ENCODE measurements around the gene GRID1.
A peak's percentile ranks its signal among the peaks of the same experiment; 100 is the strongest.
"Not testable (repeated sequence)": the region's sequence is repeated elsewhere in the genome, so short reads cannot be mapped to it uniquely, and the experiment has no call there.

GRID1 gene

DNA sequence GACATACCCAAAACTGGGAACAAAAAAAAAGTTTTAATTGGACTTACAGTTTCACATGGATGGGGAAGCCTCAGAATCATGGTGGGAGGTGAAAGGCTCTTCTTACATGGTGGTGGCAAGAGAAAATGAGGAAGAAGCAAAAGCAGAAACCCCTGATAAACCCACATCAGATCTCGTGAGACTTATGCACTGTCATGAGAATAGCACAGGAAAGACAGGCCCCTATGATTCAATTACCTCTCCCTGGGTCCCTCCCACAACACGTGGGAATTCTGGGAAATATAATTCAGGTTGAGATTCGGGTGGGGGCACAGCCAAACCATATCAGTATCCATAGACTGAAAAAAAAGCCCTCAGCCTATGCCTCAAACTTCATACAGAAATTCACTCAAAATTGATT, 647.2 kb downstream of the GRID1 start:
- DNase-seq (ENCODE audit: low read depth), result peak; percentile 31

DNA sequence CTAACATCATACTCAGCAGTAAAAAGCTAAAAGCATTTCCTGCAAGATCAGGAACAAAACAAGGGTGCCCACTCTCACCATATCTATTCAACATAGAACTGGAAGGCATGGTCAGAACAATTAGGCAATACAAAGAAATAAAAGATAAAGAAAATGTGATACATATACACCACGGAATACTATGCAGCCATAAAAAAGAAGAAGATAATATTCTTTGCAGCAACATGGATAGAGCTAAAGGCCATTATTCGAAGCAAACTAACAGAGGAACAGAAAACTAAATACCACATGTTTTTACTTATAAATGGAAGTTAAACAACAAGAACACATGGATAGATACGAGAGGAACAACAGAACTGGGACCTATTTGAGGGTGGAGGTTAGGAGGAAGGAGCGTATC, 652.7 kb downstream of the GRID1 start:
- DNase-seq (ENCODE audit: low read depth), result no peak

DNA sequence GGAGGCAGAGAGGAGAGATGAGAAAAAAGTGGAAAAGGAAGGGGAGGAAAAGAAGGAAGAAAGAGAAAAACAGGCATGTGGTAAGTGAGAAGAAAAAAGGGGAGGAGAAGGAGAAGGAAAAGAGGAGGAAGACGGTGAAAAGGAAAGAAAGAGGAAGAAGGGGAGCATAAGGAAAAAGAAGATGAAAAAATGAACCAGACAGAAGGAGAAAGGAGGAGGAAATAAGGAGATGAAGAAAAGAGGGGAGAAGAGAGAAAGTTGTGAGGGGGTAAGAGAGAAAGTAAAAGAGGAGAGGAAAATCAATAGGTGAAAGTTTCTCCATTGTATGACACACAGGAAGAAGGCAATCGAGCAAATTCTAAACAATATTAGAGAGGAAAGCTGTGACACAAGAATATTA, 663.8 kb downstream of the GRID1 start:
- no peak for DNase-seq (ENCODE audit: low read depth)

GRCh38 chr10:85699066-85699465, 667.5 kb downstream of the GRID1 start:
- not testable (repeated sequence) for DNase-seq (ENCODE audit: low read depth)

DNA sequence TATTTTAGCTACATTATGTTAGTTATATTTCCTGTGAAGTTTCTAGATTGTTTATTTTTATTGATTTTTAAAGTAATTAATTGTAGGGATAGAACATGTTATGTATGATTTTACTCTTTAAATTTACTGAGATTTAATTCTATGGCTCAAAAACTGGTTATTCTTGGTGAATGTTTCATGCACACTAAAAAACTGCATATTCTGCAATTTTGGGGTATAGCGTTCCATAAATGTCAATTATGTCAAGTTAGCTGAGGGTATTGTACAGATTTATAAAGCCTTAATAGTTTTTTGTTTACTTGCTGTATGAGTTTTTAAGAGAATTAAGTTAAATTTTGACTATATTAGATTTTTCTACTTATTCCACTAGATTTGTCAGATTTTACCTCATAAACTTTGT, 669.7 kb downstream of the GRID1 start:
- no peak for DNase-seq (ENCODE audit: low read depth)

- DNase-seq (ENCODE audit: low read depth), result no peak
Measured at GRCh38 chr10:85682621-85683020, 684.0 kb downstream of the GRID1 start.

DNA sequence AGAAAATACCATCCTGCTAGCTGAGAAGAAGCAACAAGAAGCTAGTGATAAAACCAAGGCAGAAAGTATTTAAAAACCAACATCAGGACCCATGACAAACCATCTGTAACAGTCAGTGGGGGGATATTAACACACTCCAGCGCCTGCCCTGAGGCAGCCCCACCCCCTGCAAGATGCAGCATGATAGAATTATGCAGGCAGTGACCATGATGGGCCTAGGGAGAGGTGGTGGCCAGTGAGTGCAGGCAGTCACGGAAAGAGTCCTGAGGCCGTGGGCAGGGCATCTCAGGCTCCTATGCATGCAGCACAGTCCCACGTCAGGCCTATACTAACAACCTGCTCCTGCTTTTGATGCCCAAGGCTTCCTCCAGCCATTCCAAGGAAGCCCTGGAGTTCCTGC, 686.9 kb downstream of the GRID1 start:
- no peak for DNase-seq (ENCODE audit: low read depth)

- no peak for DNase-seq (ENCODE audit: low read depth)
Measured at GRCh38 chr10:85679061-85679460, 687.5 kb downstream of the GRID1 start.

DNA sequence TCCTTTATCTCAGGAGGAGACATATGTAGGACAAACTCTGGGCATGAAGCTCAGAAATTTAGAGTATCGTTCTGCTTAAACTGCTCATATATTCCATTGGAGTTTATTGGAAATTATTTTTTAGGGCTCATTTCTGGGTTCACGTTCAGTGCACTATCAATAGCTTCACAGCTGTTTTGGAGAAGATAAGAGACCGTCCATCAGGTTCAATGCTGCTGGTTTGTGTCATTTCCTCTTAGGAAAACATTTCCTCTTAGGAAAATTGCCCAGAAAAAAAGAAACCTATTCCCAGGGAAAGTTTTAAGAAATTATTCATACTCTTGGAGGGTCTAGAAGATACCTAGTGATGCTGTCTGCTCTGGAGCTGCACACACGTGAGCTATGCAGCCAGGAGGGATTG, 691.7 kb downstream of the GRID1 start:
- no peak for DNase-seq (ENCODE audit: low read depth)

- DNase-seq (ENCODE audit: low read depth), result no peak
Measured at GRCh38 chr10:85673270-85673669, 693.3 kb downstream of the GRID1 start.

- DNase-seq (ENCODE audit: low read depth), result no peak
Measured at GRCh38 chr10:85671530-85671929, 695.1 kb downstream of the GRID1 start.

DNA sequence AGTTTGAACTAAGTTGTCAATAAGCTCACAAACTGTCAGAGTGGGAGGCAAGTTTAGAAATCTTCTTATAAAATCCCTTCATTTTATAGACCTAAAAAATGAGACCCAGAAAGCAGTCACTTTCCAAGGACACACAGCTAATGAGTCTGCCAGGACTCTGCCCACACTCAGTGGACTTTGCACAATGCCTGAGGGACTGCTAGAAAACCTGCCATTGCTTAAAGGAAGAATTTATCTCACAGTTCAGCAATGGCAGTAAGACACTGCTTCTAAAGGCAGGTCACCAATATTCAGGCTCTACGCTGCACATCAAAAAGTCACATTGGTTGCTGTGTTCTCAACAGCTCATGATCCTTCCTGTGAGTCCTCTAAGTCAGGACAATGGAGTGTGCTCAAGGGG, 698.1 kb downstream of the GRID1 start:
- DNase-seq (ENCODE audit: low read depth), result no peak

GRCh38 chr10:85667638-85668233, 698.9 kb downstream of the GRID1 start:
- DNase-seq (ENCODE audit: low read depth), result no peak

DNA sequence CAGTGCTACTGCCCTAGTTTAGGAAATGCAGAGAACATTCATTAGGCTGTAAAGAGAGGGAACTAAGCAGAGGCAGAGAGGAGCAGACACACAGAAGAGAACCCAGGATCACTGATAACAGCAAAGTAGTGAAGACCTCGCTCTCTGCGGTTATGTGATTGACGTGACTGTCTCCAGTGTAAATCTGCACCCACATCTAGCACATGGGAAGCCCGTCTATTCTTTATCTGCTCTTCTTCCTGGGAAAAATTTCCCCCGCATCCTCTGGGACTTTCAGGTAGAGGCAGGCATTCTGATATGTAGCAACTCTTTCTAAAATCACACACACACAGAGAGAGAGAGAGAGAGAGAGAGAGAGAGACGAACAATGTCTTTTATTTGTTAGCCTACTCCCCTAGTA, 699.6 kb downstream of the GRID1 start:
- no peak for DNase-seq (ENCODE audit: low read depth)

DNA sequence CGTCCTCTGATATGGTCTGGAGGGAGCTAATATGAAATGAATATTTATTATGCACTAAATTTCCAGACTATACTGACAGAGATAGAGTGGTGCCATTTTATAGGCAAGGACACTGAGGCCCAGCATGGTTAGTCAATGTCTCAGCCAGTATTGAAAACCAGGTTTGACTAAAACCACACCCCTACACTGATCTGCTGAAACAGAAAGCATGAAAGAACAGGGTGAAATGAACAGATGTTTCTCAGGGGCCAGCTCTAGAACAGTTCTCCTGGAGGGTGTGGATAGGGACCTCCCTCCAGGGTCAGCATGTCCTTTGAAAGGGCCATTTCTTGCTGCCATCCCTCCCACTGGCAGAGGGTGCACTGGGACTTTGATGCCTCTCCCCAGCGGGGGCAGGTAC, 700.5 kb downstream of the GRID1 start:
- DNase-seq (ENCODE audit: low read depth), result no peak

DNA sequence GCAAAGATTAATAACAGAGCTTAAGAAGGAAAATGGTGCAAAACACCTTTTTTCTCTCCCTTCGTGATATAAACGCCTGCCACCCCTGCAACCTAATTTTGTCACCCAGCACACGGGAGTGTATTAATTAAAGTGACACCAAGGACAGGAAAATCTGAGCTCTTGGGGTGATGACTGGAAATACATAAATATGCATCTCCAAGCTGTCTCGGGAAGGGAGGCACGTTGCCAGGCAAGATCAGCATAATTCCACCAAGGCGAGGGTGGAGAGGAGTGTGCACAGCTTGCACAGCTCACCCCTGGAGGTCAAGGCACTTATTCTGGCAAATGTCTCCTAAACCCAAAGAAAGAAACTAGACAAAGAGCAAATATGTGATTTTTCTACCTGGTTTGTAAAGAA, 700.9 kb downstream of the GRID1 start:
- no peak for DNase-seq (ENCODE audit: low read depth)

DNA sequence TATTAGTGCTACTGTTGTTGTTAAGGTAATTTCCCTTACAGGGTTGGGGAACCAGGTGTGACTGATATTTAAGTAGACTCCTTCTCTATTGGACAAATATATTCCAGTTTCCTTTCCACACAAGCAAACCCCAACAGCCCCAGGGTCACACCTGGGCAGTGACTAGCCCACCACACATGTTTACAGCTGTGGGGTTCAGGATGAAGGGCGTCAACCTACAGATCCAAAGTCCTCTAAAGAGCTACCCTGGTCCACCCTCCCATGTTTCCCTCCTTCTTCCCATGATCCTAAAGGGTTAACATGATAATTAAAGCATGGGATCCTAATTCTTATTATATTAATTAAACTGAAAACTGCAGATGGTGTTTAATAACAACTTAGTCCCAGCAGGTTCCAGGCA, 701.5 kb downstream of the GRID1 start:
- no peak for DNase-seq (ENCODE audit: low read depth)

- no peak for DNase-seq (ENCODE audit: low read depth)
Measured at GRCh38 chr10:85661123-85661522, 705.5 kb downstream of the GRID1 start.

DNA sequence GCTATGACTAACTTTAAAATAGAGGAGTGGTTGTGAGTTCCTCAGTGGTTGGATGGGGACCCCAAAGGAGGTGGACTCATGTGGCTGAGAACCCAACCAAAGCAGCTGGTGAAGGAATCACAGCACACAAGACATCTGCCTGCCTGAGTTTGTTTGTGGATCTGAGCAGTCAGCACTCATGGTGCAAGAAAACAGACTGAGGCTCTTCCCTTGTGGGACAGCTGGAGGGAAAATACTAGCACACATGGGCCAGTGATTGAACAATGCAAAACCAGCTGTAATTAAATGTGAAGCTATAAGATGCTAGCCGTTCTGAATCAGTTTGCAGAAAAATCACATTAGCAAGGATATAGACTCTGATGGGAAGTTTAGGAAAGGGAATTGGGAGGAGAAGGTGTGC, 707.3 kb downstream of the GRID1 start:
- no peak for DNase-seq (ENCODE audit: low read depth)

DNA sequence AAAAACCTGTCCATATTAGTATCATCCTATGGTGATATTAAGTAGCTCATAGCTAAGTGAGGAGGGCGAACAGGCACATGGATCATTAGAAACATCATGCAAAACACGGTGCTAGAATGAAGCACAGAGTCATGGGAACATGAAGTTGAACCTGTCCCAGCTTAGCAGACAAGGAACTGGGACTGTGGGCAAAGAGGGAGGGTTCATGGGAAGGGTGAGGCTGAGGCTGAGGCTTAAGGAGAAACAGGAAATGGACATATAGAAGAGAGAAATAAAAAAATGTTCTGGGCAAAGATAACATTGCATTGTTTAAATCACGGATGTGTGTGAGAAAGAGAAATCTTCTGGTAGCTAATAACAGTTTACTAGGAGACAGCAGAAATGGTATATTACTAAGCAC, 708.1 kb downstream of the GRID1 start:
- no peak for DNase-seq (ENCODE audit: low read depth)

GRCh38 chr10:85657476-85658113, 709.0 kb downstream of the GRID1 start:
- DNase-seq (ENCODE audit: low read depth), result no peak

GRCh38 chr10:85655411-85655810, 711.2 kb downstream of the GRID1 start:
- no peak for DNase-seq (ENCODE audit: low read depth)

GRCh38 chr10:85651497-85651882, 715.1 kb downstream of the GRID1 start:
- DNase-seq (ENCODE audit: low read depth), result no peak

DNA sequence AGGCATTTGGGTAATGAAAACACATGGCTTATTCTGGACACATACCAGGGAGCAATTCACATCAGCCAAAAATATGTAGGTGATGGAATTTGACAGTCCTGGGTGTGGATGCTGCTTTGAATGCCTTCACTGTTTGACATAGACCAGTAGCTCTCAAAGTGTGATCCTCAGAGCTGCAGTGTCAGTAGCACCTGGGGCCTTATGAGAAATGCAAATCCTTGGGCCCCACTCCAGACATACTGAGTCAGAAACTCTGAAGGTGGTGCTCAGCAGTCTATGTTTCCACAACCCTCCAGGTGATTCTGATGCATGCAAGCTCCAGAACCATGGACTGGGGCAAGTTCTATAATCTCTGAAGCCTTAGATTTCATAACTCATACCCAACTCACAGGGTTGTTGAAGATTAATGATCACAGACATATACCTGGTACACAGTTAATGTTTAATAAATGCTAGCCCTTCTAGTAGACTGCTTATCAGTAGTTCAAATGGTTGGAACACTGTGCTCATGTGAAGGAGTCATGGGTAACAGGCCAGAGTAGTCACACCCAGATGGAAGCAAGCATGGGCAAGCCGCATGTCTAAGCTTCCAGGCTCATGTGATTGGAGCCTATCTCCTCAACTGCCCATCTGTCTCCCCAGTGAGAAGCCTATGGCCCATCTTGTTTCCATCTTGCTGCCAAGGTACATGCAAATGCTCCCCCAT, 715.7 kb downstream of the GRID1 start:
- no peak for DNase-seq (ENCODE audit: low read depth)
